H1 (cell line): Measurements from ENCODE around the gene NDEL1. TPM values are rescaled to one million over a fixed set of nuclear protein-coding genes. Genes with fewer than 3 reads are reported as not detected.

Source experiments
- BRCA1 ChIP-seq: IDR thresholded peaks from 2 replicates; pipeline ENCODE4 v1.6.1; 2012; ENCODE audit warnings: low read depth, low read length, improper control_type of control experiment
- CHD2 ChIP-seq: IDR thresholded peaks from 2 replicates; pipeline ENCODE4 v1.6.1; 2012; ENCODE audit warnings: low read length, improper control_type of control experiment
- EGR1 ChIP-seq: IDR thresholded peaks from 2 replicates; pipeline ENCODE4 v1.6.1; 2011; ENCODE audit warnings: low read depth, low read length, borderline replicate concordance
- SIRT6 ChIP-seq: IDR thresholded peaks from one replicate; pipeline ENCODE4 v1.7.1; 2012; ENCODE audit warnings: low read length, inconsistent platforms
- YY1 ChIP-seq: IDR thresholded peaks from 2 replicates; pipeline ENCODE4 v1.6.1; 2011; ENCODE audit warnings: low read depth, mild to moderate bottlenecking, low read length
- polyA plus RNA-seq, 7 experiments: library from polyadenylated mRNA; depleted of rRNA in 3 of 7; stranded (reverse) in 5 of 7; unstranded in 2 of 7; fragments of >200 nt in 5 of 7; fragments of 200-250 nt in 2 of 7; gene quantifications; 1 replicate in 5 of 7; 2 replicates in 1 of 7; 4 replicates in 1 of 7; pipeline versions ENCODE4 v1.2.1 to v1.2.3, GENCODE V29; 2011 to 2013; ENCODE audit warnings: missing spikeins in 2 of 7, mixed read lengths in 2 of 7
- total RNA-seq: library from RNA; stranded (reverse); fragmentation: NEBNext Ultra II Directional; extraction: Animal tissue kit (Norgen Biotek cat#: 25700); gene quantifications from 2 replicates; pipeline ENCODE4 v1.2.1, GENCODE V29; 2021

The NDEL1 gene
- total and polyA plus RNA-seq, 2 of the 8 experiments (the other 6 are each of a cell fraction or from before 2014, with no cell fraction given): 31.1 to 32.9 TPM

- TF ChIP-seq SIRT6 (no peak), CHD2 (no peak), EGR1 (no peak), YY1 (no peak), BRCA1 (no peak)
- TF ChIP-seq, all 59 proteins: peak for 0
These were observed 22.4 kb upstream of the NDEL1 start (continued) for GRCh38 chr17:8413328-8413727.
